NCI-H345 treated with DMSO at 0.1 percent for 48 hours (cell line): ENCODE data around the gene KY.

Experiments
- DNase-seq: peaks from one replicate; lab custom pipeline; 2025; ENCODE audit not compliant: unreplicated experiment; lab: John Stamatoyannopoulos, UW

Gene KY

GRCh38 chr3:134622806-134623365 lies 27.9 kb downstream of the KY start:
- DNase-seq: no peak

GRCh38 chr3:134621854-134622253 lies 29.0 kb downstream of the KY start:
- DNase-seq: no peak

GRCh38 chr3:134620476-134621115 lies 30.2 kb downstream of the KY start:
- no peak for DNase-seq

- no peak for DNase-seq
Observed at GRCh38 chr3:134619884-134620445, 30.9 kb downstream of the KY start.

- no peak for DNase-seq
Observed at GRCh38 chr3:134619301-134619615, 31.6 kb downstream of the KY start.

- no peak for DNase-seq
Observed at GRCh38 chr3:134618478-134619300, 32.1 kb downstream of the KY start.

- DNase-seq: no peak
Observed at GRCh38 chr3:134617608-134618477, 33.0 kb downstream of the KY start.

- no peak for DNase-seq
Observed at GRCh38 chr3:134615743-134616142, 35.1 kb downstream of the KY start.

- no peak for DNase-seq
Observed at GRCh38 chr3:134614955-134615354, 35.9 kb downstream of the KY start.

GRCh38 chr3:134613006-134613520 lies 37.8 kb downstream of the KY start:
- no peak for DNase-seq

GRCh38 chr3:134611516-134611915 lies 39.3 kb downstream of the KY start:
- no peak for DNase-seq

- DNase-seq: no peak
Observed at GRCh38 chr3:134610432-134611385, 40.1 kb downstream of the KY start.

- DNase-seq: no peak
Observed at GRCh38 chr3:134609821-134610431, 40.9 kb downstream of the KY start.

GRCh38 chr3:134608771-134609435 lies 41.9 kb downstream of the KY start:
- DNase-seq: no peak

GRCh38 chr3:134608023-134608770 lies 42.6 kb downstream of the KY start:
- no peak for DNase-seq

GRCh38 chr3:134607054-134608022 lies 43.5 kb downstream of the KY start:
- DNase-seq: no peak
